ACHN (cell line): ENCODE measurements around the gene EIF4E2.

Experiments used
- DNase-seq: peaks from one replicate; pipeline ENCODE4 v3.0.0-alpha.2; 2015
- in situ Hi-C: cut with HindIII; loops from 2 replicates; pipeline ENCODE4 v1.10.0; 2017; ENCODE audit warnings: low sequenced_read_pairs, low pct_ligation_motif_present, low pct_unique_long_range_greater_than_20kb

Gene EIF4E2

GRCh38 chr2:232533944-232534710 is 16.4 kb upstream of the EIF4E2 start:
- in situ Hi-C loops, result no loop called here

GRCh38 chr2:232534940-232535651 is 15.4 kb upstream of the EIF4E2 start:
- in situ Hi-C loops, result no loop called here

More at GRCh38 chr2:232533944-232534710, 16.4 kb upstream of the EIF4E2 start:
- DNase-seq, result no peak

GRCh38 chr2:232535761-232536530 is 14.5 kb upstream of the EIF4E2 start:
- no peak for DNase-seq
- in situ Hi-C loops, result no loop called here

More at GRCh38 chr2:232534940-232535651, 15.4 kb upstream of the EIF4E2 start:
- no peak for DNase-seq

- in situ Hi-C loops, result no loop called here
- DNase-seq, result no peak
Measured at GRCh38 chr2:232537079-232537478, 13.4 kb upstream of the EIF4E2 start.

GRCh38 chr2:232537499-232537898 is 13.0 kb upstream of the EIF4E2 start:
- in situ Hi-C loops, result no loop called here
- DNase-seq, result no peak

- DNase-seq, result no peak
- in situ Hi-C loops, result no loop called here
Measured at GRCh38 chr2:232538671-232539070, 11.8 kb upstream of the EIF4E2 start.

- DNase-seq, result no peak
- in situ Hi-C loops, result no loop called here
Measured at GRCh38 chr2:232539298-232540231, 10.9 kb upstream of the EIF4E2 start, which contains the start of gene CHRNG. CHRNG (plus strand) TSS chr2:232539692; CDS start chr2:232539748, 56 bp downstream.

GRCh38 chr2:232540441-232541041 is 9.9 kb upstream of the EIF4E2 start:
- no peak for DNase-seq
- in situ Hi-C loops, result no loop called here

- no peak for DNase-seq
- in situ Hi-C loops, result no loop called here
Measured at GRCh38 chr2:232541195-232541960, 9.1 kb upstream of the EIF4E2 start.

- in situ Hi-C loops, result no loop called here
- no peak for DNase-seq
Measured at GRCh38 chr2:232541961-232542714, 8.4 kb upstream of the EIF4E2 start.

GRCh38 chr2:232542715-232543467 is 7.6 kb upstream of the EIF4E2 start:
- no peak for DNase-seq
- in situ Hi-C loops, result no loop called here

GRCh38 chr2:232543491-232543890 is 7.0 kb upstream of the EIF4E2 start:
- in situ Hi-C loops, result no loop called here
- DNase-seq, result no peak

- in situ Hi-C loops, result no loop called here
- no peak for DNase-seq
Measured at GRCh38 chr2:232543928-232544631, 6.4 kb upstream of the EIF4E2 start.

GRCh38 chr2:232544674-232545073 is 5.8 kb upstream of the EIF4E2 start:
- DNase-seq, result no peak
- in situ Hi-C loops, result no loop called here
